ENCODE measurements around the gene SLC9A2.

GRCh38 chr2:102690012-102690411 is 70.7 kb downstream of the SLC9A2 start:
- no peak for TF ChIP-seq CTCF (IDR thresholded peaks at IDR 0.05)
- no peak for TF ChIP-seq EZH2 (IDR thresholded peaks at IDR 0.05; ENCODE audit: borderline replicate concordance, insufficient read depth, low read depth, low read length, poor library complexity, severe bottlenecking)

Data from B cell (primary cell).